Mesenchymal stem cell (in vitro differentiated cells and primary cell): ENCODE results near the gene TMEM192.

Experiments used
- DNase-seq: peaks from one replicate; pipeline ENCODE4 v3.0.0-alpha.2; 2013
- H2AFZ ChIP-seq: one replicate; pipeline ENCODE4 v1.6.1; 2013; ENCODE audit warnings: low read depth, mild to moderate bottlenecking, control low read depth, inconsistent platforms, low read length, moderate library complexity
- H2AK5ac ChIP-seq: 2 replicates; pipeline ENCODE4 v1.6.1; 2013; ENCODE audit warnings: low read length, moderate library complexity, mild to moderate bottlenecking, inconsistent platforms; ENCODE audit not compliant: severe bottlenecking
- H2BK120ac ChIP-seq: one replicate; pipeline ENCODE4 v1.6.1; 2013; ENCODE audit warnings: low read depth, mild to moderate bottlenecking, inconsistent platforms, low read length, moderate library complexity
- H2BK12ac ChIP-seq, 2 experiments: one replicate each; pipeline ENCODE4 v1.6.1; 2013; ENCODE audit warnings: inconsistent platforms in 2 of 2, low read length in 2 of 2, mild to moderate bottlenecking in 2 of 2, moderate library complexity in 2 of 2, control low read depth in 1 of 2
- H2BK15ac ChIP-seq: one replicate; pipeline ENCODE4 v1.6.1; 2013; ENCODE audit warnings: mild to moderate bottlenecking, low read depth, inconsistent platforms; ENCODE audit not compliant: poor library complexity, severe bottlenecking
- H2BK5ac ChIP-seq: 2 replicates; pipeline ENCODE4 v1.6.1; 2013; ENCODE audit warnings: low read depth, mild to moderate bottlenecking, low read length, control low read depth, inconsistent platforms; ENCODE audit not compliant: poor library complexity, severe bottlenecking
- H3K14ac ChIP-seq, 2 experiments: one replicate each; pipeline ENCODE4 v1.6.1; 2013; ENCODE audit warnings: inconsistent platforms in 2 of 2, low read length in 2 of 2, control low read depth in 1 of 2, mild to moderate bottlenecking in 1 of 2, moderate library complexity in 1 of 2
- H3K18ac ChIP-seq, 2 experiments: one replicate each; pipeline ENCODE4 v1.6.1; 2013; ENCODE audit warnings: inconsistent platforms in 2 of 2, low read length in 2 of 2, control low read depth in 1 of 2, low read depth in 1 of 2, mild to moderate bottlenecking in 1 of 2
- H3K23ac ChIP-seq, 2 experiments: one replicate each; pipeline ENCODE4 v1.6.1; 2013; ENCODE audit warnings: inconsistent platforms in 2 of 2, low read length in 2 of 2, mild to moderate bottlenecking in 2 of 2, moderate library complexity in 2 of 2, control low read depth in 1 of 2
- H3K27ac ChIP-seq: 2 replicates; pipeline ENCODE4 v1.5.1; 2013; ENCODE audit warnings: mild to moderate bottlenecking, moderate library complexity, low read length, control low read depth, inconsistent platforms; ENCODE audit not compliant: poor library complexity, severe bottlenecking
- H3K27me3 ChIP-seq, 2 experiments: 2 replicates each; pipeline versions ENCODE4 v1.6.1 to v1.7.0; 2013; ENCODE audit warnings: low read length in 2 of 2, mild to moderate bottlenecking in 2 of 2, moderate library complexity in 2 of 2, control low read depth in 1 of 2, inconsistent platforms in 1 of 2; ENCODE audit not compliant: control insufficient read depth in 1 of 2, insufficient read depth in 1 of 2
- H3K36me3 ChIP-seq, 2 experiments: 2 replicates each; pipeline versions ENCODE4 v1.6.1 to v1.7.0; 2013; ENCODE audit warnings: low read length in 2 of 2, control low read depth in 1 of 2, inconsistent platforms in 1 of 2, low read depth in 1 of 2, mild to moderate bottlenecking in 1 of 2; ENCODE audit not compliant: insufficient read depth in 2 of 2, control insufficient read depth in 1 of 2
- H3K4ac ChIP-seq, 2 experiments: one replicate each; pipeline ENCODE4 v1.6.1; 2013; ENCODE audit warnings: inconsistent platforms in 2 of 2, low read length in 2 of 2, mild to moderate bottlenecking in 2 of 2, moderate library complexity in 2 of 2, control low read depth in 1 of 2, low read depth in 1 of 2
- H3K4me1 ChIP-seq: 2 replicates; pipeline ENCODE4 v1.6.1; 2013; ENCODE audit warnings: low read depth, low read length, control low read depth; ENCODE audit not compliant: control insufficient read depth, insufficient read depth
- H3K4me2 ChIP-seq: 2 replicates; pipeline ENCODE4 v1.6.1; 2013; ENCODE audit warnings: low read length, mild to moderate bottlenecking, inconsistent platforms; ENCODE audit not compliant: poor library complexity, severe bottlenecking
- H3K4me3 ChIP-seq, 2 experiments: 2 replicates each; pipeline versions ENCODE4 v1.5.1 to v1.7.0; 2013; ENCODE audit warnings: low read length in 2 of 2, mild to moderate bottlenecking in 2 of 2, control low read depth in 1 of 2, low read depth in 1 of 2; ENCODE audit not compliant: insufficient read depth in 1 of 2
- H3K79me1 ChIP-seq: replicated peaks from 2 replicates; pipeline ENCODE4 v1.6.1; 2013; ENCODE audit warnings: mild to moderate bottlenecking, control low read depth, low read length, inconsistent platforms; ENCODE audit not compliant: poor library complexity, severe bottlenecking
- H3K9ac ChIP-seq: 2 replicates; pipeline ENCODE4 v1.7.0; 2013; ENCODE audit warnings: mild to moderate bottlenecking, low read length, moderate library complexity
- H3K9me3 ChIP-seq: 2 replicates; pipeline ENCODE4 v1.7.0; 2013; ENCODE audit warnings: mild to moderate bottlenecking, low read length; ENCODE audit not compliant: control insufficient read depth
- H4K8ac ChIP-seq: one replicate; pipeline ENCODE4 v1.6.1; 2013; ENCODE audit warnings: inconsistent platforms, mild to moderate bottlenecking, low read length, moderate library complexity
- H4K91ac ChIP-seq: one replicate; pipeline ENCODE4 v1.6.1; 2013; ENCODE audit warnings: mild to moderate bottlenecking, low read length, inconsistent platforms
- WGBS: methylation state at CpG from one replicate; pipeline ENCODE4 v1.1.7; 2013; ENCODE audit warnings: mixed read lengths; 5-methylcytosine and 5-hydroxymethylcytosine counted together

TMEM192 gene

DNA sequence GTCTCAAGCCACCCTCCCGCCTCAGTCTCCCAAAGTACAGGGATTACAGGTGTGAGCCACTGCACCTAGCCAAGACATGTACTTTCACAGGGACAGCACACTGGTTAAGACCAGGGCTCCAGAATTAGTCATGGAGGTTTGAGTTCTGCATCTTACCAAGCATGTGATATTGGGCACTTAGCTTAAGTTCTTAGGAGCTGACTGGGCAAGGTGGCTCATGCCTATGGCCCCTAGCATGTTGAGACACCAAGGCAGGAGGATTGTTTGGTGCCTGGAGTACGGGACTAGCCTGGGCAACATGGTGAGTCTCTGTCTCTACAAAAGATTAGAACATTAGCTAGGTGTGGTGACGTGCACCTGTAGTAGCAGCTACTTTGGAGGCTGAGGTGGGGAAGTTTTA is 2.6 kb upstream of the TMEM192 start:
- H3K18ac ChIP-seq, result no peak overlapping the region
- H3K79me1 ChIP-seq, result peaks cover 7% of the 10 kb centered on the region

DNA sequence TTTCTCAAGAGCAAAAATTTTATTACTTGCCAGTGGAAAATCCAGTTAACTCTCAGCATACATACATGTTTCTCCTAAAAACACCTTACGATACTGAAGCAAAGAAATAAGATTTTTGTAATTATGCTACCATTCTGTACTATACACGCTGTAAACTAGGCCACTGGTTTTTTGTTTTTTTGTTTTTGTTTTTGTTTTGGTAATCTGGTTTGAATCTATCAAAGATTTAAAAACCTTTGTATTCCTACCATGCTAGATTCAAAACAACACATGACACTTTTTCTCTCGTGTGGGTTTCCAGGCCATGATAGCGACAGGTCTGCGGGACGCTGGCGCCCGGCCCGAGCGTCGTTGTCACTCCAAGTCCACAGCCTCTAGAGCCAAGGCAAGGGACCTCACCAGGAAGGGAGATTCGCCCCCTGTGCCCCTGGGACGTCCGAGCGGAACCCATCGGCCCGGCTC is 723 bp downstream of the TMEM192 start:
- no peak overlapping the region for H2BK120ac ChIP-seq
- no peak for DNase-seq
- WGBS, result 8% methylated on average over 14 of the region's 17 CpGs
- no peak overlapping the region for H3K27ac ChIP-seq
- H3K4ac ChIP-seq, result peak overlapping the region in 1 of 2 experiments; percentile 75
- H3K36me3 ChIP-seq, result no peaks in the 10 kb centered on the region
- peak overlapping the region in 1 of 2 experiments; percentile 96 for H3K14ac ChIP-seq
- peak overlapping the region; percentile 91 for H4K8ac ChIP-seq
- H2AFZ ChIP-seq, result peak overlapping the region; percentile 96
- H3K9me3 ChIP-seq, result no peaks in the 10 kb centered on the region
- H3K23ac ChIP-seq, result no peak overlapping the region
- H2BK12ac ChIP-seq, result peak overlapping the region in 1 of 2 experiments; percentile 66
- H3K18ac ChIP-seq, result peak overlapping the region; percentile 77 to 95
- H2BK15ac ChIP-seq, result no peak overlapping the region
- H3K79me1 ChIP-seq, result peaks cover 13% of the 10 kb centered on the region
- H3K4me2 ChIP-seq, result peak overlapping the region; percentile 97
- H2AK5ac ChIP-seq, result no peak overlapping the region
- H3K9ac ChIP-seq, result peak overlapping the region; percentile 95
- peak overlapping the region; percentile 82 to 91 for H3K4me3 ChIP-seq
- no peaks in the 10 kb centered on the region for H3K27me3 ChIP-seq
- H4K91ac ChIP-seq, result no peak overlapping the region
- no peak overlapping the region for H2BK5ac ChIP-seq
- H3K4me1 ChIP-seq, result peaks cover 3% of the 10 kb centered on the region

More for the DNA sequence above, 2.6 kb upstream of the TMEM192 start:
- no peak for DNase-seq
- Histone ChIP-seq H3K14ac (no peak overlapping the region), H2BK120ac (no peak overlapping the region), H3K9ac (no peak overlapping the region), H4K91ac (no peak overlapping the region), H3K27ac (no peak overlapping the region), H2BK15ac (no peak overlapping the region), H3K23ac (no peak overlapping the region), H2AK5ac (no peak overlapping the region), H4K8ac (no peak overlapping the region), H3K4me2 (no peak overlapping the region), H3K4me3 (no peak overlapping the region), H2AFZ (no peak overlapping the region), H2BK5ac (no peak overlapping the region), H3K9me3 (no peaks in the 10 kb centered on the region), H3K4me1 (peaks cover 3% of the 10 kb centered on the region), H3K4ac (no peak overlapping the region), H3K27me3 (no peaks in the 10 kb centered on the region), H3K36me3 (no peaks in the 10 kb centered on the region), H2BK12ac (no peak overlapping the region)
- WGBS, result 95% methylated on average over 3 of the region's 3 CpGs

DNA sequence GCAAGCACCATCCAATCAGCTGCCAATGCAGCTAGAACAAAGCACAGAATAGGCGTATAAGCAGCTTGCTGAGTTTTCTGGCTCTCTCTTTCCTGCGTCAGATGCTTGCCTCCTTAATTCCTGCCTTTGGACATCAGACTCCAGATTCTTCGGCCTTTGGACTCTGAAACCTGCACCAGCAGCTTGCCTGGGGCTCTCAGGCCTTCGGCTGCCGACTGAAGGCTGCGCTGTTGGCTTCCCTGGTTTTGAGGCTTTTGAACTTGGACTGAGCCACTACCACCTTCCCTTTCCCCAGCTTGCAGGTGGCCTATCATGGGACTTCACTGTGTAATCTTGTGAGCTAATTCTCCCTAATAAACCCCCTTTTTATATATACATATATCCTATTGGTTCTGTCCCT is 6.1 kb downstream of the TMEM192 start:
- Histone ChIP-seq H4K8ac (no peak overlapping the region), H2BK120ac (no peak overlapping the region)
- 96% methylated on average over 6 of the region's 6 CpGs for WGBS

DNA sequence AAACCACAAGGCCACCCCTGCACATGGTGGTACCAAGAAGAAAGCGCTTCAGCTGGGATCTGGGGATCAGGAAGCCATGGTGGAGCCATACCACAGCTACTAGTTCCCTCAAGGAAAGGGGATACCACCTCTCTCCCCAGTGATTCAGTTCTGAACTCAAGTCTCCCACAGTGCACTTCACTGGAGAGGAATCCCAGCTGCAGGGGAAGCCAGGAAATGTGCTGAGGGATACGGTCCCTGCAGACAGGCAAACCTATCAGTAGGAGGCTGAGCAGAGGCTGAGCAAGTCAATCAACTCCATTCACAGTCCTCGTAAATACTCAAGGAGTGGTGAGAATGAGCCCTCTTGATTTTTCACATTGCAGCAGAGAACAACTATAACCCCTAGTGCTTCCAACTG is 11.0 kb downstream of the TMEM192 start:
- no peak overlapping the region for H3K14ac ChIP-seq
- H3K79me1 ChIP-seq, result peaks cover 10% of the 10 kb centered on the region
- H2BK5ac ChIP-seq, result no peak overlapping the region
- no peak overlapping the region for H4K91ac ChIP-seq
- no peak overlapping the region for H3K4ac ChIP-seq
- no peak overlapping the region for H3K23ac ChIP-seq
- no peak overlapping the region for H2AK5ac ChIP-seq
- no peaks in the 10 kb centered on the region for H3K4me1 ChIP-seq
- H3K4me2 ChIP-seq, result no peak overlapping the region
- H2BK12ac ChIP-seq, result no peak overlapping the region
- no peak overlapping the region for H2AFZ ChIP-seq
- no peaks in the 10 kb centered on the region for H3K9me3 ChIP-seq
- H4K8ac ChIP-seq, result no peak overlapping the region
- H3K4me3 ChIP-seq, result no peak overlapping the region
- H2BK120ac ChIP-seq, result no peak overlapping the region
- no peak overlapping the region for H3K18ac ChIP-seq
- peaks cover 15 to 21% of the 10 kb centered on the region in 2 experiments for H3K36me3 ChIP-seq
- H3K27ac ChIP-seq, result no peak overlapping the region
- H2BK15ac ChIP-seq, result no peak overlapping the region
- H3K27me3 ChIP-seq, result no peaks in the 10 kb centered on the region
- DNase-seq, result no peak
- H3K9ac ChIP-seq, result no peak overlapping the region
- 89% methylated on average over 3 of the region's 3 CpGs for WGBS

More for the DNA sequence above, 6.1 kb downstream of the TMEM192 start:
- Histone ChIP-seq H3K4ac (no peak overlapping the region), H3K4me1 (no peaks in the 10 kb centered on the region), H4K91ac (no peak overlapping the region), H3K14ac (no peak overlapping the region), H3K9me3 (no peaks in the 10 kb centered on the region), H3K36me3 (peaks cover 3 to 10% of the 10 kb centered on the region in 2 experiments), H3K23ac (no peak overlapping the region), H3K4me3 (no peak overlapping the region), H3K18ac (no peak overlapping the region), H2AK5ac (no peak overlapping the region), H2BK5ac (no peak overlapping the region), H2BK12ac (no peak overlapping the region), H3K9ac (no peak overlapping the region), H3K79me1 (peaks cover 21% of the 10 kb centered on the region), H3K27ac (no peak overlapping the region), H3K27me3 (no peaks in the 10 kb centered on the region), H2AFZ (no peak overlapping the region), H2BK15ac (no peak overlapping the region), H3K4me2 (no peak overlapping the region)
- DNase-seq, result no peak
